ENCODE measurements around the gene DNAAF5. TPM values are rescaled to one million over a fixed set of nuclear protein-coding genes. Genes with fewer than 3 reads are reported as not detected.

DNAAF5 gene
- total and polyA plus RNA-seq, 2 of the 4 experiments (the other 2 are of a cell fraction), result 12.4 to 32.6 TPM

- DNase-seq (no peak), ATAC-seq (ENCODE audit: low read depth) (no peak)
- H3K4me2 ChIP-seq (ENCODE audit: low read depth, low read length), result no peak overlapping the region
- no peak overlapping the region for H2AK9ac ChIP-seq (replicated peaks; ENCODE audit: low read depth, low read length, poor library complexity)
- no peak overlapping the region for H2BK120ac ChIP-seq (ENCODE audit: low read depth, low read length)
- no peak overlapping the region for H4K8ac ChIP-seq (ENCODE audit: low read depth in 2 of 2, low read length in 2 of 2)
- H3K9ac ChIP-seq (ENCODE audit: low read depth, low read length), result no peak overlapping the region
- no peak overlapping the region for H3K14ac ChIP-seq (replicated peaks; ENCODE audit: low read depth, low read length)
- dilution Hi-C loops (cut with HindIII; ENCODE audit: low sequenced_read_pairs, unreplicated experiment), result no loop called here
- H3K18ac ChIP-seq (ENCODE audit: low read depth, low read length), result no peak overlapping the region
- H2AFZ ChIP-seq (replicated peaks; ENCODE audit: low read length, poor library complexity), result no peak overlapping the region
- peaks cover 3% of the 10 kb centered on the region for H3K36me3 ChIP-seq (ENCODE audit: control insufficient read depth, insufficient read depth, low read length)
- TF ChIP-seq FOS (IDR thresholded peaks at IDR 0.05; ENCODE audit: low read depth, low read length) (no peak), MAZ (IDR thresholded peaks at IDR 0.05; ENCODE audit: borderline replicate concordance, low read depth, low read length) (no peak), SMC3 (IDR thresholded peaks at IDR 0.05; ENCODE audit: low read depth, low read length) (no peak), POLR2A (IDR thresholded peaks at IDR 0.05; ENCODE audit: low read depth, low read length) (no peak), CHD1 (IDR thresholded peaks at IDR 0.05; ENCODE audit: low read depth, low read length) (no peak), RCOR1 (IDR thresholded peaks at IDR 0.05; ENCODE audit: insufficient replicate concordance, low read length) (no peak), MXI1 (IDR thresholded peaks at IDR 0.05; ENCODE audit: borderline replicate concordance, low read depth, low read length) (no peak), MAFK (IDR thresholded peaks at IDR 0.05; ENCODE audit: low read depth, low read length) (no peak), NFE2L2 (IDR thresholded peaks at IDR 0.05; ENCODE audit: low read depth, low read length) (no peak), BHLHE40 (IDR thresholded peaks at IDR 0.05; ENCODE audit: low read depth, low read length) (no peak), USF2 (IDR thresholded peaks at IDR 0.05; ENCODE audit: low read depth, low read length) (no peak), CEBPB (IDR thresholded peaks at IDR 0.05; ENCODE audit: low read depth, low read length) (no peak), ELK1 (IDR thresholded peaks at IDR 0.05; ENCODE audit: borderline replicate concordance, low read depth, low read length) (no peak), CTCF (conservative IDR thresholded peaks at IDR 0.05; ENCODE audit: low read depth, low read length) (no peak), RAD21 (IDR thresholded peaks at IDR 0.05; ENCODE audit: low read length) (no peak)
- in situ Hi-C loops (cut with MboI; ENCODE audit: low sequenced_read_pairs), result no loop called here
- peak overlapping the region; percentile 35; the same call in 1 of the 2 replicates for H2AK5ac ChIP-seq (ENCODE audit: low read depth, low read length)
- H3K56ac ChIP-seq (ENCODE audit: extremely low read depth, insufficient read depth, low read length), result no peak overlapping the region
- no peak overlapping the region; the same call in 1 of the 2 replicates for H3K4ac ChIP-seq (ENCODE audit: low read depth, low read length)
- H2BK20ac ChIP-seq (ENCODE audit: low read depth, low read length), result no peak overlapping the region
- no peak overlapping the region for H4K5ac ChIP-seq (ENCODE audit: low read depth, low read length)
- peaks cover 9 to 73% of the 10 kb centered on the region in 2 experiments for H3K79me1 ChIP-seq (ENCODE audit: low read depth in 1 of 2, low read length in 2 of 2)
- no peak overlapping the region for H2BK15ac ChIP-seq (ENCODE audit: low read depth, low read length)
- POLR2A ChIA-PET (ENCODE audit: unreplicated experiment), result no interaction called here
- BruUV-seq (replicated peaks), result no TSS peak
- CTCF ChIA-PET, result no interaction called here
- H4K91ac ChIP-seq (ENCODE audit: insufficient read depth, low read depth, low read length), result no peak overlapping the region
- H3K27me3 ChIP-seq (ENCODE audit: control insufficient read depth, insufficient read depth, low read length), result no peaks in the 10 kb centered on the region
- 81% methylated on average over 11 of the region's 32 CpGs; no CpG with 5 or more reads in 1 of the 2 experiments for WGBS, 2 experiments (ENCODE audit: extremely low coverage in 2 of 2, insufficient read length in 1 of 2)
- no peak overlapping the region for H3K4me3 ChIP-seq (ENCODE audit: insufficient read depth, low read depth, low read length)
- H2BK5ac ChIP-seq (ENCODE audit: low read depth, low read length, poor library complexity, severe bottlenecking), result no peak overlapping the region
- no peak overlapping the region for H3K23ac ChIP-seq (ENCODE audit: low read depth, low read length)
- peaks cover 19% of the 10 kb centered on the region for H3K4me1 ChIP-seq (ENCODE audit: control insufficient read depth, insufficient read depth, low read length)
- H3K9me3 ChIP-seq (ENCODE audit: control insufficient read depth, insufficient read depth, low read length), result no peaks in the 10 kb centered on the region
- peaks cover 56% of the 10 kb centered on the region for H4K20me1 ChIP-seq (ENCODE audit: insufficient read depth, low read length)
- no peak overlapping the region for H3K27ac ChIP-seq (ENCODE audit: insufficient read depth, low read length)
- intact Hi-C loops (cut with micrococcal nuclease), result no loop called here
- H3K9me1 ChIP-seq (ENCODE audit: insufficient read depth, low read length), result peaks cover 40% of the 10 kb centered on the region
These were observed 96.3 kb downstream of the DNAAF5 start for GRCh38 chr7:822692-823276.
